ENCODE data around the gene ARFIP1. TPM values are rescaled to one million over a fixed set of nuclear protein-coding genes. Genes with fewer than 3 reads are reported as not detected.

Gene ARFIP1
- total and polyA plus RNA-seq, 2 of the 8 experiments (the other 6 are each of a cell fraction or from before 2014, with no cell fraction given) = 13.5 to 38.0 TPM

GRCh38 chr4:152738827-152739226, 40.9 kb upstream of the ARFIP1 start (continued):
- no peak for TF ChIP-seq CHD2 (IDR thresholded peaks at IDR 0.05; ENCODE audit: low read length)
